IMR-90 (cell line): ENCODE results near the gene SLC45A2. TPM values are rescaled to one million over a fixed set of nuclear protein-coding genes. Genes with fewer than 3 reads are reported as not detected.

Experiments
- ATAC-seq: fragments of 200-7000 bp; cut with Tn5 transposase; 2 replicates; pipeline ENCODE4 v1.9.1; 2020; ENCODE audit warnings: low read depth, mild to moderate bottlenecking, moderate library complexity
- BruUV-seq: library from RNA; stranded (reverse); fragments of 400-500 nt; replicated peaks from 2 replicates; lab custom pipeline; 2021; lab: Mats Ljungman, UMichigan
- CTCF ChIA-PET: fragments of 300-600 bp; formaldehyde crosslinking; extraction: SDS; loops from one replicate; lab custom pipeline; 2021; ENCODE audit warnings: antibody characterized with exemption; lab: Yijun Ruan, JAX
- POLR2A ChIA-PET: fragments of 300-600 bp; sonication (Branson Sonifier 250); formaldehyde crosslinking; loops from one replicate; lab custom pipeline; 2022; ENCODE audit warnings: antibody characterized with exemption; ENCODE audit not compliant: unreplicated experiment; lab: Charles Lee
- DNase-seq: peaks from one replicate; pipeline ENCODE4 v3.0.0; 2013
- H2AFZ ChIP-seq: replicated peaks from 2 replicates; pipeline ENCODE3; 2013; ENCODE audit warnings: low read length, mild to moderate bottlenecking; ENCODE audit not compliant: poor library complexity
- H2AK5ac ChIP-seq: 2 replicates; pipeline ENCODE4 v1.6.1; 2013; ENCODE audit warnings: low read depth, low read length, inconsistent platforms
- H2AK9ac ChIP-seq: replicated peaks from 2 replicates; pipeline ENCODE3; 2013; ENCODE audit warnings: mild to moderate bottlenecking, low read depth, low read length, moderate library complexity; ENCODE audit not compliant: poor library complexity
- H2BK120ac ChIP-seq: 2 replicates; pipeline ENCODE4 v1.6.1; 2013; ENCODE audit warnings: low read depth, low read length, inconsistent platforms
- H2BK15ac ChIP-seq: 3 replicates; pipeline ENCODE4 v1.6.1; 2013; ENCODE audit warnings: low read depth, low read length, inconsistent platforms
- H2BK20ac ChIP-seq: 2 replicates; pipeline ENCODE4 v1.6.1; 2013; ENCODE audit warnings: low read depth, mild to moderate bottlenecking, inconsistent platforms, low read length, moderate library complexity
- H2BK5ac ChIP-seq: 2 replicates; pipeline ENCODE4 v1.6.1; 2013; ENCODE audit warnings: mild to moderate bottlenecking, low read depth, low read length, inconsistent platforms; ENCODE audit not compliant: poor library complexity, severe bottlenecking
- H3K14ac ChIP-seq: replicated peaks from 2 replicates; pipeline ENCODE4 v1.6.1; 2013; ENCODE audit warnings: low read depth, low read length, inconsistent platforms
- H3K18ac ChIP-seq: 2 replicates; pipeline ENCODE4 v1.6.1; 2013; ENCODE audit warnings: low read depth, low read length, control low read depth
- H3K23ac ChIP-seq: 2 replicates; pipeline ENCODE4 v1.6.1; 2013; ENCODE audit warnings: low read depth, low read length, inconsistent platforms
- H3K27ac ChIP-seq: 2 replicates; pipeline ENCODE4 v1.5.1; 2013; ENCODE audit warnings: mild to moderate bottlenecking, control low read depth, low read length; ENCODE audit not compliant: insufficient read depth
- H3K27me3 ChIP-seq: 2 replicates; pipeline ENCODE4 v1.6.1; 2013; ENCODE audit warnings: low read length; ENCODE audit not compliant: control insufficient read depth, insufficient read depth
- H3K36me3 ChIP-seq: 2 replicates; pipeline ENCODE4 v1.6.1; 2013; ENCODE audit warnings: low read length, mixed read lengths; ENCODE audit not compliant: control insufficient read depth, insufficient read depth
- H3K4ac ChIP-seq: 2 replicates; pipeline ENCODE4 v1.6.1; 2013; ENCODE audit warnings: low read depth, low read length, inconsistent platforms
- H3K4me1 ChIP-seq: 2 replicates; pipeline ENCODE4 v1.6.1; 2013; ENCODE audit warnings: low read length, mixed read lengths; ENCODE audit not compliant: control insufficient read depth, insufficient read depth
- H3K4me2 ChIP-seq: 2 replicates; pipeline ENCODE4 v1.6.1; 2013; ENCODE audit warnings: low read depth, mild to moderate bottlenecking, control low read depth, low read length, moderate library complexity
- H3K4me3 ChIP-seq: 2 replicates; pipeline ENCODE4 v1.5.1; 2013; ENCODE audit warnings: low read depth, mild to moderate bottlenecking, control low read depth, low read length, moderate library complexity; ENCODE audit not compliant: insufficient read depth
- H3K56ac ChIP-seq: 2 replicates; pipeline ENCODE4 v1.6.1; 2013; ENCODE audit warnings: low read length, inconsistent platforms; ENCODE audit not compliant: insufficient read depth; ENCODE audit errors: extremely low read depth
- H3K79me1 ChIP-seq, 2 experiments: 2 replicates each; pipeline ENCODE4 v1.6.1; 2013; ENCODE audit warnings: low read length in 2 of 2, inconsistent platforms in 1 of 2, low read depth in 1 of 2
- H3K9ac ChIP-seq: 2 replicates; pipeline ENCODE4 v1.6.1; 2013; ENCODE audit warnings: low read depth, low read length, control low read depth
- H3K9me1 ChIP-seq: 2 replicates; pipeline ENCODE4 v1.6.1; 2013; ENCODE audit warnings: low read length, inconsistent platforms; ENCODE audit not compliant: insufficient read depth
- H3K9me3 ChIP-seq: 2 replicates; pipeline ENCODE4 v1.6.1; 2013; ENCODE audit warnings: low read length; ENCODE audit not compliant: control insufficient read depth, insufficient read depth
- H4K20me1 ChIP-seq: 2 replicates; pipeline ENCODE4 v1.6.1; 2013; ENCODE audit warnings: low read length, inconsistent platforms; ENCODE audit not compliant: insufficient read depth
- H4K5ac ChIP-seq: 2 replicates; pipeline ENCODE4 v1.6.1; 2013; ENCODE audit warnings: mild to moderate bottlenecking, low read depth, low read length, control low read depth
- H4K8ac ChIP-seq, 2 experiments: 2 replicates each; pipeline ENCODE4 v1.6.1; 2013; ENCODE audit warnings: low read depth in 2 of 2, low read length in 2 of 2, control low read depth in 1 of 2, inconsistent platforms in 1 of 2
- H4K91ac ChIP-seq: 2 replicates; pipeline ENCODE4 v1.6.1; 2013; ENCODE audit warnings: low read depth, low read length, inconsistent platforms; ENCODE audit not compliant: insufficient read depth
- BHLHE40 ChIP-seq: fragments of 150-350 bp; IDR thresholded peaks from 2 replicates; pipeline ENCODE4 v1.6.1; 2016; ENCODE audit warnings: mild to moderate bottlenecking, low read depth, low read length
- CEBPB ChIP-seq: IDR thresholded peaks from 2 replicates; pipeline ENCODE4 v1.6.1; 2012; ENCODE audit warnings: low read depth, low read length, improper control_type of control experiment
- CHD1 ChIP-seq: IDR thresholded peaks from 2 replicates; pipeline ENCODE4 v1.6.1; 2012; ENCODE audit warnings: low read depth, low read length, improper control_type of control experiment
- MAFK ChIP-seq: IDR thresholded peaks from 2 replicates; pipeline ENCODE4 v1.6.1; 2012; ENCODE audit warnings: low read depth, low read length, improper control_type of control experiment
- MXI1 ChIP-seq: IDR thresholded peaks from 2 replicates; pipeline ENCODE4 v1.6.1; 2012; ENCODE audit warnings: low read depth, mild to moderate bottlenecking, low read length, moderate library complexity, borderline replicate concordance
- NFE2L2 ChIP-seq: fragments of 150-350 bp; IDR thresholded peaks from 2 replicates; pipeline ENCODE4 v1.6.1; 2016; ENCODE audit warnings: low read depth, mild to moderate bottlenecking, low read length
- POLR2A ChIP-seq: IDR thresholded peaks from 2 replicates; pipeline ENCODE4 v1.6.1; 2012; ENCODE audit warnings: mild to moderate bottlenecking, low read depth, low read length
- SMC3 ChIP-seq: fragments of 150-350 bp; IDR thresholded peaks from 2 replicates; pipeline ENCODE4 v1.6.1; 2016; ENCODE audit warnings: low read depth, mild to moderate bottlenecking, antibody characterized with exemption, low read length, moderate library complexity
- WGBS, 2 experiments: methylation state at CpG; one replicate each; pipeline versions ENCODE4 v1.1.5 to v1.1.7; 2013; ENCODE audit warnings: missing lambda C conversion rate in 2 of 2; ENCODE audit not compliant: insufficient read length in 1 of 2; ENCODE audit errors: extremely low coverage in 2 of 2; 5-methylcytosine and 5-hydroxymethylcytosine counted together
- dilution Hi-C: fragments of 300-500 bp; cut with HindIII; formaldehyde crosslinking; loops from one replicate; pipeline ENCODE4 v1.14.3; 2018; ENCODE audit warnings: low sequenced_read_pairs; ENCODE audit not compliant: unreplicated experiment
- in situ Hi-C: fragments of 300-500 bp; cut with MboI; formaldehyde crosslinking; loops from 3 replicates; pipeline ENCODE4 v1.14.3; 2019; ENCODE audit warnings: low sequenced_read_pairs, inconsistent platforms, mixed read lengths
- intact Hi-C: fragments of 100-400 bp; cut with micrococcal nuclease; formaldehyde crosslinking; loops from 2 replicates; pipeline ENCODE4 v1.10.0; 2022
- polyA plus RNA-seq, 3 experiments: library from polyadenylated mRNA; depleted of rRNA; stranded (reverse); fragments of >200 nt; gene quantifications; 2 replicates each; pipeline ENCODE4 v1.2.3, GENCODE V29; 2012; ENCODE audit warnings: low replicate concordance in 1 of 3
- total RNA-seq: library from RNA; depleted of rRNA; stranded (reverse); fragments of >200 nt; gene quantifications from 2 replicates; pipeline ENCODE4 v1.2.3, GENCODE V29; 2012
- TF ChIP-seq, protein P1 (sequence below): fragments of 150-350 bp; IDR thresholded peaks from 2 replicates; pipeline ENCODE4 v1.6.1; 2017; ENCODE audit warnings: mild to moderate bottlenecking, antibody characterized with exemption, low read length, low read depth

Gene SLC45A2
- total and polyA plus RNA-seq, 2 of the 4 experiments (the other 2 are of a cell fraction): 0.07 TPM; not detected in 1

DNA sequence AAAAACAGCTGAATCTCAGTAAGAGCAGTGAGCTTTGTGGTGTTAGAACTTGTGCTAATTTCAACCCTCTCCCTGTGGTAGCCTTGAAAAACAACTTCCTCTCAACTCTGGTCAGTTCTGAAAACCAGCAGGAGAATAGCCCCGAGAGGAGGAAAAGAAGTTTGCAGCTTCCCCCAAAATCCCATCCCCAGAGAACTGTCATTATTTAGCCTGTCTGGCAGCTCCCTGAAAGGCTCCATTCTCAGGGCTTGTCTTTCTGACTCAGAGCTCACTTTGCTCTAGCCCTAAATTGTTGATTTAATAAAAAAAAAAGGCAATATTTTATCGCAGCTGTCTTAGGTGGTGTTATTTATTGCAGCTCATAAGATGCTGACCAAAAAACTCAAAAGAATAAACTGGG lies 11.4 kb upstream of the SLC45A2 start:
- Histone ChIP-seq H3K18ac (no peak overlapping the region), H3K56ac (no peak overlapping the region), H3K4me3 (no peak overlapping the region), H3K9me3 (no peaks in the 10 kb centered on the region), H2BK15ac (no peak overlapping the region), H3K9me1 (peaks cover 3% of the 10 kb centered on the region; the same call in 1 of the 2 replicates), H2BK120ac (no peak overlapping the region), H4K20me1 (no peaks in the 10 kb centered on the region), H3K9ac (no peak overlapping the region), H3K36me3 (peaks cover 1% of the 10 kb centered on the region; the same call in 1 of the 2 replicates), H3K27me3 (no peaks in the 10 kb centered on the region), H2AFZ (no peak overlapping the region), H3K23ac (no peak overlapping the region), H4K5ac (no peak overlapping the region), H3K4me2 (no peak overlapping the region), H3K27ac (no peak overlapping the region), H3K4me1 (peaks cover under 1% of the 10 kb centered on the region; the same call in 1 of the 2 replicates), H2AK5ac (no peak overlapping the region), H2BK5ac (no peak overlapping the region), H4K8ac (no peak overlapping the region), H3K14ac (no peak overlapping the region), H4K91ac (no peak overlapping the region), H2AK9ac (no peak overlapping the region), H3K79me1 (0 out of 4 replicates have a peak, but pooled peaks cover 0 to 4% of the 10 kb centered on the region in 2 experiments), H2BK20ac (no peak overlapping the region), H3K4ac (no peak overlapping the region)
- no CpG with 5 or more reads among the region's 2 CpGs for WGBS, 2 experiments
- BruUV-seq: no TSS peak
- TF ChIP-seq CEBPB (no peak), CHD1 (no peak), MAFK (no peak), MXI1 (no peak), NFE2L2 (no peak), BHLHE40 (no peak), POLR2A (no peak), SMC3 (no peak)
- TF ChIP-seq, protein P1, sequence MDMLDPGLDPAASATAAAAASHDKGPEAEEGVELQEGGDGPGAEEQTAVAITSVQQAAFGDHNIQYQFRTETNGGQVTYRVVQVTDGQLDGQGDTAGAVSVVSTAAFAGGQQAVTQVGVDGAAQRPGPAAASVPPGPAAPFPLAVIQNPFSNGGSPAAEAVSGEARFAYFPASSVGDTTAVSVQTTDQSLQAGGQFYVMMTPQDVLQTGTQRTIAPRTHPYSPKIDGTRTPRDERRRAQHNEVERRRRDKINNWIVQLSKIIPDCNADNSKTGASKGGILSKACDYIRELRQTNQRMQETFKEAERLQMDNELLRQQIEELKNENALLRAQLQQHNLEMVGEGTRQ: no peak
- dilution Hi-C loops: no loop called here
- in situ Hi-C loops: loop anchor here (5.0 to 25.0 kb wide), 2 partner anchors 466 to 891 kb away; no protein-coding TSS in a partner anchor
- ATAC-seq: no peak
- ChIA-PET CTCF (interaction anchor here (0.7 to 2.7 kb wide), 3 partner anchors 10 to 464 kb away, joined by 4 to 7 read pairs (median 7); no protein-coding TSS in a partner anchor), POLR2A (interaction anchor here (0.6 kb wide), 1 partner anchor 15 kb away, joined by 4 read pairs; no protein-coding TSS in a partner anchor)
- no peak for DNase-seq
- intact Hi-C loops: no loop called here
